Measurements from ENCODE around the gene SRRD.

GRCh38 chr22:26448334-26448733 lies 35.3 kb upstream of the SRRD start:
- TF ChIP-seq CTCF (IDR thresholded peaks at IDR 0.05) (no peak), POLR2A (IDR thresholded peaks at IDR 0.05) (no peak)

Data from thyroid gland (tissue), 4 donors.